Right hindlimb (tissue), 1 donor: ENCODE measurements around the gene FBN2.
A peak's percentile ranks its signal among the peaks of the same experiment; 100 is the strongest.
"Not testable (repeated sequence)": the region's sequence is repeated elsewhere in the genome, so short reads cannot be mapped to it uniquely, and the experiment has no call there.

ENCODE experiments used
- DNase-seq: peaks from one replicate; pipeline ENCODE4 v3.0.0-alpha.2; 2018

FBN2 gene

GRCh38 chr5:128412145-128412930 lies 125.7 kb downstream of the FBN2 start:
- DNase-seq = no peak

- no peak for DNase-seq
Observed at GRCh38 chr5:128409166-128409800, 128.8 kb downstream of the FBN2 start.

DNA sequence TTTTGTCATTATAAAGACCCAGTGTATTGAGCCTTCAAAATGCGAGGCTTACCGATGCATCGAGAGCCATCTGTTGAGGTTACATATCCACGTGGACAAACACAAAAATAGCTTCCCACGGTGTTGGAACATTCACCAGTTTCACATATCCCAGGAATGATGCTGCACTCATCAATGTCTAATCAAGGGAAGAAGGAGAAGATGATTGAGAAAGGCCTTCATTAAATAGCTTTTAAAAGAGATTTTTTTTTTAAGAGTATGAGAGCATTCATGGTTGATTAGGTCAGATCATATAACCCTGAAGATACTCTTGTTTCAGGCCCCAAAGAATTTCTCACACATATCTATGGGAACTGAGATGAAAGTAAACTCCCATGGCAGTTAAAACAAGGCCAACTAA lies 129.4 kb downstream of the FBN2 start:
- no peak for DNase-seq

DNA sequence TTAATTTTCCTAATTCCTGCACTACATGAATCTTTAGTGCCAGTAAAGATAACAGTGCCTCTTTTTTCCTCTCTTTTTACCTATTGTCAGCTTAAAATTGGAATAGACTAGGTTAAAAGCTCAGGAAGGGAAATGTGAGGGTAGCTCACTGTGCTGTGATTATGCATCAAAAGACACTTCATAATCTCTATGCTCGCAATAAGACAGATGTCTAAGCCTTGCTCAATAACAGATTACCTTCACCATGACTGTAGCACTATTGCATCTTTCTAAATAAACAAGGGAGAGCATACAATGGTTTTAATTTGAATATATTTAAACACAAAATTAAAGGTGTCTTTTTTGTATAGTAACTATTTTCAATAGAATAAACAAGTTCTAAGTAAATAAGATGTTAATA lies 130.1 kb downstream of the FBN2 start:
- no peak for DNase-seq

DNA sequence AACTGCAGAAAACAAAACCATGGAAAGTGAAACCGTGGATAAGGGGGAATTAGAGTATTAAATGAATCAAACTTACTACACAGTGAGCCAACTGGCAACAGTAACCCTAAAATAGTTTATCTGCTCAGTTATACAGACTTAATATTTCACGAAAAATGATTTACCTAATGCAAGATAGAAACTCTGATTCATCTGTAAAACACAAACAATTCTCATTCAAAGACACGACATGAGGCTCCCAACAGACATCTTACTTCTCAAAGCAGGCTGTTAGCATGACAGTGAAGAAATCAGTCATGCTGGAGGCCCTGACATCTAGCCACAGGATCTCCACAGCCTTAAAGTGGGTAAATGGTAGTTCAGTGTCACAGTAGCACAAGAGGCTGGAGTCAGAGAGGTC lies 131.2 kb downstream of the FBN2 start:
- DNase-seq = no peak

- DNase-seq = no peak
Observed at GRCh38 chr5:128405159-128405558, 132.9 kb downstream of the FBN2 start.

DNA sequence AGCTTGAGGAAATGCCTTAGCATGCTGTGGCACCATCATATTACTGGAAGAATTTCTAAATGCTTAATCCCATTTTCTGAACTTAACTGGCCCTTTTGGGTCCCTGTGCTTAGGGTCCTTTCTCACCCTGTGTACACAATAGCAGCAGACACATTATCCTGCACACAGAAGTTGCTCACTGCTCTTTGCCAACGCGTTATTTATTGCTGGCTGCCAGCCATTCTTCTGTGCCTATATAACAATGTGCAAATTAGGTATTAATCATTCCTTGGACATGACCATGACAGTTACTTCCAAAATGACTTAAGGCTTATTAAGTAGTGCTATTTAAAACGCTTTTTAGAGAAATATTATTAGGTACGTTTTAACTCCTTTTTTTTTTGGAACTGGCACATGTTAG lies 134.7 kb downstream of the FBN2 start:
- DNase-seq = no peak

GRCh38 chr5:128402506-128402905 lies 135.5 kb downstream of the FBN2 start:
- no peak for DNase-seq

DNA sequence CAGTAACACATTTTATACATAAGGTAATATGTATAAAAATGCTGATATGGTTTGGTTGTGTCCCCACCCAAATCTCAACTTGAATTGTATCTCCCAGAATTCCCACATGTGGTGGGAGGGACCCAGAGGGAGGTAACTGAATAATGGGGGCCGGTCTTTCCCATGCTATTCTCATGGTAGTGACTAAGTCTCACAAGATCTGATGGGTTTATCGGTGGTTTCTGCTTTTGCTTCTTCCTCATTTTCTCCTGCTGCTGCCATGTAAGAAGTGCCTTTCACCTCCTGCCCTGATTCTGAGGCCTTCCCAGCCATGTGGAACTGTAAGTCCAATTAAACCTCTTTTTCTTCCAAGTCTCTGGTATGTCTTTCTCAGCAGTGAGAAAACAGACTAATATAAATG lies 137.3 kb downstream of the FBN2 start:
- not testable (repeated sequence) for DNase-seq

GRCh38 chr5:128399111-128399510 lies 138.9 kb downstream of the FBN2 start:
- DNase-seq = no peak

DNA sequence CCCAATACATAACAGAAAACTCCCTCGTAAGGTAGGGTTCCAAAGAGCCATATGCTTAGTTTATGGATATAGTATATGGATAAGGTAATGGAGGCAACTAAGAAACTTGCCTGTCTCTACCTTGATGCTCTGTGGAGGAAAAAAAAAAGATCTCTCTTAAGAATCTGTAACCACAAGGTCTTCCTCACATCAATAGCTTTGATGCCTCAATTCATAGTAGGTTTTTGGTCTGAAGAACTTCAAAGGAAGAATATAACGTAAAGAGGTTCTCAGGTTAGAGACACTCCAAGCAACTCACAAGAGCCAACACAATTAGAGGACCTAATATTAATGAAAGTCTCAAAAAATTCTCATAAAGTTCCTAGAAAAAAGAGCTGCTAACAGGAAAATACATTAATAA lies 140.2 kb downstream of the FBN2 start:
- DNase-seq = no peak

GRCh38 chr5:128395073-128395472 lies 143.0 kb downstream of the FBN2 start:
- DNase-seq = no peak

DNA sequence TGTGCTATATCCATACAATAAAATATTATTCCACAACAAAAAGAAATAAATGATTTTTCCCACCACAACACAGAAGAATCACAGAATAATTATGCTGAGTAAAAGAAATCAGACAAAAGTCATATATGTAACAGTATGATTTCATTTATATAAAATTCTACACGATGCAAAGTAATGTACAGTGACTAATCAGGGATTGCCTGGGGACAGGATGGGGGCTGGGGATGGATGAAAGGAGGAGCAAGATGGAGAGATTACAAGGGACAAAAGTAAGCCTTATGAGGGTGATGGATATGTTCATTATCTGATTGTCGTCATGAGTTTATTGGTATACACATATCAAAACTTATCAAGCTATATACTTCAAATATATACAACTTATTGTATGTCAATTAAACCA lies 154.0 kb downstream of the FBN2 start:
- DNase-seq = no peak

GRCh38 chr5:128380337-128380736 lies 157.7 kb downstream of the FBN2 start:
- DNase-seq = no peak

DNA sequence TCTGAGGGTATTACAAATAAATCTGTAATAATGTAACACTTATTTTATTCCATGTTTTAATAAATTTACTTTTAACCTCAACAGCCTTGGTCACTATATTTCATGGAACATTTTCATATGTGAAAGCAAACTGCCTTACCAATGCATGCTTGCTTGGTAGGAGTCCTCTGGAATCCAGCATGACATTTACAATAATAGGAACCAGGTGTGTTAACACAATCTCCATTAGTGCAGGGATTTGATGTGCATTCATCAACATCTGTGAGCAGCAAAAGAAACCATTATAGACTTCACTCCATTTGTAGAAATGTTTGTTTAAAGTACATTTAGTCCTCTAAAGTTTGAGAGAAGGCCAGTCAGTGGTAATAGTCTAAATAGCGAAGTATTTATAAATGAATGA lies 159.4 kb downstream of the FBN2 start:
- no peak for DNase-seq

- DNase-seq = no peak
Observed at GRCh38 chr5:128378196-128378595, 159.8 kb downstream of the FBN2 start.

DNA sequence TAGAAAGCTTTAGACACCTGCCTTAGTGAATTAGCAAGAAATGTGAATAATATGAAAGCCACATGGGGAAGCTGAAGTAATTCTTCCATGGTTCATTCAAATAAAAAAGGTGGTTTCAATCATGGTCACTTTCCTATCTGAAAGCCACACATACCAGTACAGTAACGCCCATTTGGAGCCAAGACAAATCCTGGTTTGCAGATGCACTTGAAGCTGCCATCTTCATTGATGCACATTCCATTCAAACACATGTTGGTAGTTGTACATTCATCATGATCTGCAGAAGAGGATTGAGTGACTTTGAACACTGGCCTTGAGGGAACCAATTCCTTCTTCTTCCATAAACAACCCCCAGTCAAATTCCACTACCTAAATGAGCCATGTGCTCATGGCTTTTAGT lies 161.5 kb downstream of the FBN2 start:
- DNase-seq = no peak

- no peak for DNase-seq
Observed at GRCh38 chr5:128366147-128366546, 171.9 kb downstream of the FBN2 start.

GRCh38 chr5:128362370-128362769 lies 175.7 kb downstream of the FBN2 start:
- DNase-seq = peak; percentile 37

DNA sequence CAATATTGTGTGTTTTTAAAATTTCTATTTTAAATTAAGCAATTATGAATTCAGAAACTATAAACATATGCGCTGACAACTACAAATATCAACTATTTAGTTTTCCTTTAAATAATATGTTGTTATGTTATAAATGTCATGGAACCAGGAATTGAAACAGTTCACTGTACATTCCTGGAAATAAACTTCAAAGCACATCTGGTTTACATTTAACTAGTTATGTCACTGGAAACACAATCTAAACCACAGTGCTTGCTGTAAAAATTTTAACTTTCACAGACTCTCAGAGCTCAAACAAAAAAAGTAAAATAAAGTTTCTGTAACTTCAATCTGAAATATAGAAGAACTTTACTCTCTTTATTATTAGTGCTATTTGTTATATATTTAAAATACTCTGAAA lies 179.2 kb downstream of the FBN2 start:
- DNase-seq = no peak

GRCh38 chr5:128357226-128357625 lies 180.8 kb downstream of the FBN2 start:
- no peak for DNase-seq

GRCh38 chr5:128355961-128356360 lies 182.1 kb downstream of the FBN2 start:
- DNase-seq = no peak

DNA sequence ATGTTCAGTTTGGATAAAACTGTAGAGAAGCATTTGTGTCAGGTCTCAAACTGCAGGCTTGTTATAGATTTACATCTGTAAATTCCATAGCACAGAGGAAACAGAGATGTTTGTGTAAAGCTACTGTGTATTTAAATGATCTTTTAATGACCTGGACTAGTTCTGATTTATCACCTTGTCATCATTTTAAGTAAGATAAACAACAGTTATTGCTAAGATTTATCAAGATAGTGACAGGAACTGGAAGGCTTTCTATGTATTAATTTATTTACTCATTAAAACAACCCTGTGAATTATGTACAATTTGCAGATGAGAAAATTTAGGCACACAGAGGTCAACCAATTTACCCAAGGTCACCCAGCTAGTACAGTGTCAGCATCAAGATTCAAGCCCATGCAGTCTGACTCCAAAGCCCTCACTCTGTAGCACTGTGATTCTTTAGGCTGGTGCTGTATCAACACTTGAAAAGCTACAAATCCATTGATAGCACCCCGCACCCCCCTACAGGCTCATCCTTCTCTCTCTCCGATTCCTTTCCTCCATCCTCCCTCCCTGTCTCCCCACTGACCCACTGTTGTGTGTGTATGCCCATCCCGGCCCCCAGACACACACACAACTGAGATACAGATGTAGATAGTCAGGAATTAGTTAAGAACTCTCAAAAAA lies 184.5 kb downstream of the FBN2 start:
- DNase-seq = no peak

DNA sequence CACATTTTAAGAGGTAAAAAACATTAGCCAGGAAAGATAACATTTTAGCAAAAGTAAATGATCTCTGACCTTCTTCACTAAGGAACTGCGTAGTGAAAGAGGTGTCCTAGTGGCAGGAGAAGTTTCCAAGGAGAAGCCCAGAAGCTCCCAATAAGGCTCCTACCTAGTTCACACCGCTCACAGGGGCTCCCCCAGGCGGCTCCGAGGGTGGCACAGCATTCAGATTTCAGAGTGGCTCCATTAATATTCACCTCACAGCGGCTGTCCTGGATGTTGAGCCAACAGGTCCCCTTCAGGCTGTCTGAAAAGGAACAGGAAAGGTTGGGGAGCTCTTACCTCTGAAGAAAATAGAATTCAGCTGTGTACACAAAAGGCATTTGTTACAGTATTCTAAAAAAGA lies 187.3 kb downstream of the FBN2 start:
- DNase-seq = no peak
